Kidney capillary endothelial cell (primary cell): ENCODE results near the gene KIF19.
"Not testable (repeated sequence)": the region's sequence is repeated elsewhere in the genome, so short reads cannot be mapped to it uniquely, and the experiment has no call there.

Source experiments
- DNase-seq: peaks from one replicate; pipeline ENCODE4 v3.0.0-alpha.2; 2018; ENCODE audit warnings: low spot score

Gene KIF19

GRCh38 chr17:74325743-74326379, at the start of gene KIF19:
Gene KIF19, plus strand, starts transcription at chr17:74326226. Its CDS starts 124 bp downstream, at chr17:74326350.
- DNase-seq: no peak

GRCh38 chr17:74276541-74277009, 49.5 kb upstream of the KIF19 start:
- DNase-seq: no peak

- DNase-seq: no peak
Observed at GRCh38 chr17:74277935-74278334, 48.1 kb upstream of the KIF19 start.

- not testable (repeated sequence) for DNase-seq
Observed at GRCh38 chr17:74279617-74280016, 46.4 kb upstream of the KIF19 start.

GRCh38 chr17:74280093-74280513, 45.9 kb upstream of the KIF19 start:
- DNase-seq: no peak

- no peak for DNase-seq
Observed at GRCh38 chr17:74281799-74282198, 44.2 kb upstream of the KIF19 start.

GRCh38 chr17:74282274-74282586, 43.8 kb upstream of the KIF19 start:
- DNase-seq: not testable (repeated sequence)

- no peak for DNase-seq
Observed at GRCh38 chr17:74282587-74283370, 43.2 kb upstream of the KIF19 start.

- DNase-seq: no peak
Observed at GRCh38 chr17:74283371-74283673, 42.7 kb upstream of the KIF19 start.

GRCh38 chr17:74287031-74287602, 38.9 kb upstream of the KIF19 start:
- DNase-seq: no peak

- no peak for DNase-seq
Observed at GRCh38 chr17:74288785-74289184, 37.2 kb upstream of the KIF19 start.

- no peak for DNase-seq
Observed at GRCh38 chr17:74289688-74290087, 36.3 kb upstream of the KIF19 start.

- DNase-seq: no peak
Observed at GRCh38 chr17:74290340-74290739, 35.7 kb upstream of the KIF19 start.

- DNase-seq: no peak
Observed at GRCh38 chr17:74292495-74292894, 33.5 kb upstream of the KIF19 start.

- peak; percentile 20 for DNase-seq
Observed at GRCh38 chr17:74295625-74296547, 30.1 kb upstream of the KIF19 start.

GRCh38 chr17:74296548-74296936, 29.5 kb upstream of the KIF19 start:
- peak; percentile 32 for DNase-seq

- peak; percentile 35 for DNase-seq
Observed at GRCh38 chr17:74297941-74298340, 28.1 kb upstream of the KIF19 start.

GRCh38 chr17:74298778-74299177, 27.2 kb upstream of the KIF19 start:
- no peak for DNase-seq

- DNase-seq: no peak
Observed at GRCh38 chr17:74299226-74300009, 26.6 kb upstream of the KIF19 start.

GRCh38 chr17:74303305-74303704, 22.7 kb upstream of the KIF19 start:
- no peak for DNase-seq

- DNase-seq: no peak
Observed at GRCh38 chr17:74304184-74304583, 21.8 kb upstream of the KIF19 start.
